Lung (tissue), 12 donors: ENCODE data around the gene PHF14. TPM values are rescaled to one million over a fixed set of nuclear protein-coding genes. Genes with fewer than 3 reads are reported as not detected.
"Not testable (repeated sequence)": the region's sequence is repeated elsewhere in the genome, so short reads cannot be mapped to it uniquely, and the experiment has no call there.

Source experiments
- ATAC-seq: fragments of 200-7000 bp; cut with Tn5 transposase; one replicate; pipeline ENCODE4 v1.9.1; 2020; ENCODE audit warnings: moderate number of reproducible peaks; ENCODE audit not compliant: insufficient read depth, low FRiP score
- DNase-seq, 3 donors: peaks; one replicate each; pipeline ENCODE4 v3.0.0-alpha.2; 2013 to 2017
- H3K27ac ChIP-seq, 2 donors: one replicate each; pipeline ENCODE4 v1.5.1; 2013; ENCODE audit warnings: mild to moderate bottlenecking in 2 of 2, moderate library complexity in 2 of 2, control low read depth in 1 of 2, inconsistent platforms in 1 of 2, low read depth in 1 of 2, low read length in 1 of 2
- H3K27me3 ChIP-seq, 3 donors: one replicate each; pipeline ENCODE4 v1.5.1; 2013; ENCODE audit warnings: low read length in 2 of 3; ENCODE audit not compliant: control insufficient read depth in 3 of 3, insufficient read depth in 3 of 3
- H3K36me3 ChIP-seq, 4 donors: one replicate each; pipeline ENCODE4 v1.5.1; 2013; ENCODE audit warnings: low read length in 4 of 4, mild to moderate bottlenecking in 1 of 4, moderate library complexity in 1 of 4; ENCODE audit not compliant: control insufficient read depth in 4 of 4, insufficient read depth in 4 of 4
- H3K4me1 ChIP-seq, 5 donors: one replicate each; pipeline ENCODE4 v1.5.1; 2013; ENCODE audit warnings: low read length in 5 of 5, mild to moderate bottlenecking in 2 of 5, moderate library complexity in 1 of 5; ENCODE audit not compliant: control insufficient read depth in 5 of 5, insufficient read depth in 5 of 5
- H3K4me3 ChIP-seq: one replicate; pipeline ENCODE4 v1.5.1; 2013; ENCODE audit warnings: mild to moderate bottlenecking, control low read depth, moderate library complexity
- H3K9ac ChIP-seq, 2 donors: one replicate each; pipeline ENCODE4 v1.5.1; 2013; ENCODE audit warnings: low read length in 2 of 2, control low read depth in 1 of 2; ENCODE audit not compliant: insufficient read depth in 1 of 2
- H3K9me3 ChIP-seq, 4 donors: one replicate each; pipeline ENCODE4 v1.5.1; 2013; ENCODE audit warnings: low read length in 3 of 4, mild to moderate bottlenecking in 1 of 4, moderate library complexity in 1 of 4; ENCODE audit not compliant: control insufficient read depth in 4 of 4, insufficient read depth in 3 of 4
- WGBS, 2 donors: extraction: QIAGEN DNeasy Blood & Tissue Kit; methylation state at CpG; one replicate each; pipeline ENCODE4 v1.1.7; 2013; 5-methylcytosine and 5-hydroxymethylcytosine counted together
- polyA plus RNA-seq, 2 donors: library from polyadenylated mRNA; stranded (reverse); fragments of 200-250 nt; gene quantifications; one replicate each; pipeline ENCODE4 v1.2.1, GENCODE V29; 2013
- total RNA-seq, 2 donors: library from RNA; depleted of rRNA in 1 of 2; stranded (reverse); fragments of >200 nt in 1 of 2; gene quantifications; one replicate each; pipeline ENCODE4 v1.2.1, GENCODE V29; 2014 to 2021
- TF ChIP-seq, protein P1 (sequence below): IDR thresholded peaks from 2 replicates; pipeline ENCODE4 v1.5.1; 2012; ENCODE audit warnings: mild to moderate bottlenecking; ENCODE audit errors: control extremely low read depth, extremely low read depth
- donor health status: control.
- donor health status: control.
- donor health status: Bipolar disorder and iron deficiency.
- donor health status: healthy.
- donor health status: DM: yes; HTN: yes; CAD: no.

Gene PHF14
- total and polyA plus RNA-seq, 4 donors: 12.9 to 89.5 (median 24.7) TPM

GRCh38 chr7:10939911-10940703 is 33.6 kb upstream of the PHF14 start:
- peaks cover 1 to 32% (median 11%) of the 10 kb centered on the region in 5 donors for H3K4me1 ChIP-seq
- H3K27me3 ChIP-seq: no peaks in the 10 kb centered on the region
- H3K4me3 ChIP-seq: peak overlapping the region; percentile 91
- no peaks in the 10 kb centered on the region for H3K9me3 ChIP-seq
- H3K27ac ChIP-seq: peak overlapping the region; percentile 85 to 91
- peak; percentile 99 for ATAC-seq
- TF ChIP-seq, protein P1, sequence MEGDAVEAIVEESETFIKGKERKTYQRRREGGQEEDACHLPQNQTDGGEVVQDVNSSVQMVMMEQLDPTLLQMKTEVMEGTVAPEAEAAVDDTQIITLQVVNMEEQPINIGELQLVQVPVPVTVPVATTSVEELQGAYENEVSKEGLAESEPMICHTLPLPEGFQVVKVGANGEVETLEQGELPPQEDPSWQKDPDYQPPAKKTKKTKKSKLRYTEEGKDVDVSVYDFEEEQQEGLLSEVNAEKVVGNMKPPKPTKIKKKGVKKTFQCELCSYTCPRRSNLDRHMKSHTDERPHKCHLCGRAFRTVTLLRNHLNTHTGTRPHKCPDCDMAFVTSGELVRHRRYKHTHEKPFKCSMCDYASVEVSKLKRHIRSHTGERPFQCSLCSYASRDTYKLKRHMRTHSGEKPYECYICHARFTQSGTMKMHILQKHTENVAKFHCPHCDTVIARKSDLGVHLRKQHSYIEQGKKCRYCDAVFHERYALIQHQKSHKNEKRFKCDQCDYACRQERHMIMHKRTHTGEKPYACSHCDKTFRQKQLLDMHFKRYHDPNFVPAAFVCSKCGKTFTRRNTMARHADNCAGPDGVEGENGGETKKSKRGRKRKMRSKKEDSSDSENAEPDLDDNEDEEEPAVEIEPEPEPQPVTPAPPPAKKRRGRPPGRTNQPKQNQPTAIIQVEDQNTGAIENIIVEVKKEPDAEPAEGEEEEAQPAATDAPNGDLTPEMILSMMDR: no peak
- peak; percentile 95 to 99 (median 98) for DNase-seq
- peak overlapping the region; percentile 87 to 94 for H3K9ac ChIP-seq
- 0% methylated on average over 61 of the region's 61 CpGs for WGBS, 2 donors
- peaks cover 8 to 17% (median 13%) of the 10 kb centered on the region in 4 donors for H3K36me3 ChIP-seq

- Histone ChIP-seq H3K36me3 (peaks cover 4 to 12% (median 8%) of the 10 kb centered on the region in 4 donors), H3K27me3 (no peaks in the 10 kb centered on the region), H3K9me3 (no peaks in the 10 kb centered on the region), H3K27ac (peak overlapping the region; percentile 85 to 91), H3K4me3 (peak overlapping the region; percentile 41), H3K4me1 (peaks cover 0 to 25% (median 4%) of the 10 kb centered on the region in 5 donors), H3K9ac (peak overlapping the region; percentile 41 to 90)
- TF ChIP-seq, protein P1: no peak
- 20 to 25% methylated on average over 18 of the region's 18 CpGs for WGBS, 2 donors
- ATAC-seq (no peak), DNase-seq (no peak)
Observed at GRCh38 chr7:10940704-10941355, 32.8 kb upstream of the PHF14 start.

DNA sequence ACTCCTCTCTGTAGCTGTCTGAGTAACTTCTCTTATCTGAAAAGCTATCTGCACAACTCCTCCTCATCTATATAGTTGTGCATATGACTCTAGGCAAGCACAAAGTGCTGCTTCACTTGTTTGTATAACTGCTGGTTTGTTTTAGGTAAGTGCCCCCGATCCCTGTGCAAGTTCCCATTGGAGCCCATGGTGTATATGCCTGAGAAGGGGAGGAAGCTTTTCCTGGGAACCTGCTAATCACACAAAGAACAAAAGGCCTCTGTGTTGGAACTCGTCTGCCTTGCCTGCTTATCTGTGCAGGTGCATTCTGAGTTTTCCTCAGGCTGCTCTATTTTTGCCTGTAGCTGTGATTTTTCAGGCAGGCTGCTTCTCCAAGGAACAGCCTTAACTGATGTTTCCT is 23.2 kb upstream of the PHF14 start:
- DNase-seq (no peak), ATAC-seq (no peak)
- Histone ChIP-seq H3K27ac (no peak overlapping the region), H3K9ac (no peak overlapping the region), H3K36me3 (no peaks in the 10 kb centered on the region), H3K4me1 (no peaks in the 10 kb centered on the region), H3K27me3 (no peaks in the 10 kb centered on the region), H3K4me3 (no peak overlapping the region), H3K9me3 (no peaks in the 10 kb centered on the region)
- TF ChIP-seq, protein P1: no peak
- 68 to 83% methylated on average over 2 of the region's 2 CpGs for whole genome bisulfite sequencing, 2 donors

DNA sequence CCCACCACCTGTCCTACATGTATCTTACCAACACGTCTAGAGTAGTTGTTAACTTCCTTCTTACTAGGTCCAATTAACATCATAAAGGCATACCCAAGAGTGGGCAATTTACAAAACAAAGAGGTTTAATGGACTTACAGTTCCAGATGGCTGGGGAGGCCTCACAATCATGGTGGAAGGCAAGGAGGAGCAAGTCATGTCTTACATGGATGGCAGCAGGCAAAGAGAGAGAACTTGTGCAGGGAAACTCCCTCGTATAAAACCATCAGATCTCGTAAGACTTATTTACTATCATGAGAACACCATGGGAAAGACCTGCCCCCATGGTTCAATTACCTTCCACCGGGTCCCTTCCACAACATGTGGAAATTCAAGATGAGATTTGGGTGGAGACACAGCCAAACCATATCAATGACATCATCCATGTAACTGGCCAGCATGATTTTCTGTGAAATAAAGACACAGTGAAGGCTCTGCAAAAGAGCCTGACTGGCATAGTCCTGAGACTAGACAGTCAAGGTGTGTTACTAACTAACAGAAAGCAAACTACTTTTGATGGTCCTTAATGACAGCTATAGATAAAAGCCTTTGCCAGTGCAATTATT is 22.6 kb upstream of the PHF14 start:
- H3K27me3 ChIP-seq, H3K9me3 ChIP-seq, H3K9ac ChIP-seq, ATAC-seq, H3K4me1 ChIP-seq, H3K36me3 ChIP-seq, H3K27ac ChIP-seq, H3K4me3 ChIP-seq, DNase-seq: not testable (repeated sequence)
- 90 to 91% methylated on average over 4 of the region's 4 CpGs for WGBS, 2 donors
